PC-9 (cell line): ENCODE results near the gene CLIC5. TPM values are rescaled to one million over a fixed set of nuclear protein-coding genes. Genes with fewer than 3 reads are reported as not detected.

ENCODE experiments used
- BruUV-seq: library from RNA; stranded (reverse); fragments of 400-500 nt; replicated peaks from 2 replicates; lab custom pipeline; 2021; lab: Mats Ljungman, UMichigan
- CTCF ChIA-PET: fragments of 300-600 bp; sonication (Branson Sonifier 250); formaldehyde crosslinking; loops from one replicate; lab custom pipeline; 2022; ENCODE audit warnings: antibody characterized with exemption; lab: Charles Lee
- POLR2A ChIA-PET: fragments of 300-600 bp; sonication (Branson Sonifier 250); formaldehyde crosslinking; loops from one replicate; lab custom pipeline; 2022; ENCODE audit warnings: antibody characterized with exemption; ENCODE audit not compliant: unreplicated experiment; lab: Charles Lee
- DNase-seq, 2 experiments: peaks; one replicate each; pipeline versions ENCODE4 v3.0.0 to v3.0.0-alpha.2; 2015 to 2022; ENCODE audit warnings: mixed read lengths in 1 of 2
- H2AFZ ChIP-seq: fragments of 200-600 bp; sonication (generic); 2 replicates; pipeline ENCODE4 v1.8.1; 2017; ENCODE audit warnings: antibody characterized with exemption
- H3F3A ChIP-seq: fragments of 200-600 bp; sonication (generic); 2 replicates; pipeline ENCODE4 v1.8.1; 2017; ENCODE audit warnings: antibody characterized with exemption, mild to moderate bottlenecking, low read depth; ENCODE audit not compliant: insufficient read depth
- H3K27ac ChIP-seq: fragments of 200-600 bp; sonication (generic); 2 replicates; pipeline ENCODE4 v1.6.1; 2016; ENCODE audit warnings: mixed run types
- H3K27me3 ChIP-seq: fragments of 200-600 bp; sonication (generic); 2 replicates; pipeline ENCODE4 v1.6.1; 2016; ENCODE audit warnings: low read depth, mixed run types; ENCODE audit not compliant: insufficient read depth
- H3K36me3 ChIP-seq: fragments of 200-600 bp; sonication (generic); 2 replicates; pipeline ENCODE4 v1.6.1; 2016; ENCODE audit warnings: low read depth, mixed run types
- H3K4me1 ChIP-seq: fragments of 200-600 bp; sonication (generic); replicated peaks from 2 replicates; pipeline ENCODE4 v1.6.1; 2016; ENCODE audit warnings: mixed run types; ENCODE audit not compliant: insufficient read depth
- H3K4me2 ChIP-seq: fragments of 200-600 bp; sonication (generic); 2 replicates; pipeline ENCODE4 v1.6.1; 2017; ENCODE audit warnings: mixed run types
- H3K4me3 ChIP-seq: fragments of 200-600 bp; sonication (generic); 2 replicates; pipeline ENCODE4 v1.6.1; 2016; ENCODE audit warnings: mixed run types
- H3K79me2 ChIP-seq: fragments of 200-600 bp; sonication (generic); 2 replicates; pipeline ENCODE4 v1.6.1; 2017; ENCODE audit warnings: low read depth, mixed run types
- H3K9me2 ChIP-seq: fragments of 200-600 bp; sonication (generic); 2 replicates; pipeline ENCODE4 v1.8.1; 2017; ENCODE audit warnings: mild to moderate bottlenecking; ENCODE audit not compliant: insufficient read depth
- H3K9me3 ChIP-seq: fragments of 200-600 bp; sonication (generic); 2 replicates; pipeline ENCODE4 v1.8.1; 2016; ENCODE audit warnings: low read depth; ENCODE audit not compliant: insufficient read depth
- H4K20me1 ChIP-seq: fragments of 200-600 bp; sonication (generic); 2 replicates; pipeline ENCODE4 v1.8.1; 2017; ENCODE audit not compliant: insufficient read depth
- EZH2 ChIP-seq: fragments of 200-600 bp; sonication (generic); IDR thresholded peaks from 2 replicates; pipeline ENCODE4 v1.8.0; 2017; ENCODE audit warnings: antibody characterized with exemption, low read depth
- intact Hi-C: fragments of 100-400 bp; cut with micrococcal nuclease; formaldehyde crosslinking; loops from one replicate; pipeline ENCODE4 v1.10.0; 2022; ENCODE audit not compliant: unreplicated experiment
- total RNA-seq: library from RNA; stranded (reverse); gene quantifications from 2 replicates; pipeline ENCODE4 v1.2.3, GENCODE V29; 2021
- TF ChIP-seq, protein P1 (sequence below): fragments of 200-600 bp; sonication (generic); conservative IDR thresholded peaks from 2 replicates; pipeline ENCODE4 v1.6.1; 2017; ENCODE audit warnings: mixed run types, antibody characterized with exemption, mild to moderate bottlenecking, moderate library complexity

CLIC5 gene
- total RNA-seq, 1 experiment from 2014 or later, result 2.0 TPM

DNA sequence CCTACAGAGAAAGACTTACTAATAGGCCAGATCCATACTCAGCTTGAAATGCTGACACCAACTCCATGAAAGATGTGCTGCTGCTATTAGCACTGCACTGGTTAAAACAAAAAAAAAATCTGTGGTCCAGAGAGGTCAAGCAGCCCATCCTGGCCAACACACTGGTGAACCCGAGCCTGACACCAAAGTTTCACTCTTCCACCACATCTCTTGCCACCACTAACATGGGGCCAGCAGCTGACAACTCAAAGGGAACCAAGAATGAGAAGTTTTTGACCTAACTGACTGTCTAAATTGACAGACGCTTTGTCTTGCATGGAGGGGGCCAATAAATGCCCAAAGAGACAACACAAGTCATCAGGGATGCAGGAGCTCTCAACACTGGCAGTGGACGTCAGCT is 5.4 kb downstream of the CLIC5 start:
- no peaks in the 10 kb centered on the region for H4K20me1 ChIP-seq
- no peaks in the 10 kb centered on the region for H3K9me3 ChIP-seq
- intact Hi-C loops, result loop anchor here (5.0 kb wide), 2 partner anchors 63 to 78 kb away; no protein-coding TSS in a partner anchor
- no peaks in the 10 kb centered on the region for H3K4me1 ChIP-seq
- H3K9me2 ChIP-seq, result no peaks in the 10 kb centered on the region
- no peak overlapping the region for H3K4me3 ChIP-seq
- no peaks in the 10 kb centered on the region for H3F3A ChIP-seq
- H3K79me2 ChIP-seq, result no peaks in the 10 kb centered on the region
- ChIA-PET POLR2A (interaction anchor here (0.6 kb wide), 1 partner anchor 381 kb away, joined by 5 read pairs; no protein-coding TSS in a partner anchor), CTCF (no interaction called here)
- no peak overlapping the region for H2AFZ ChIP-seq
- H3K27ac ChIP-seq, result no peak overlapping the region
- H3K4me2 ChIP-seq, result no peak overlapping the region
- no peaks in the 10 kb centered on the region for H3K36me3 ChIP-seq
- no TSS peak for BruUV-seq
- DNase-seq, result no peak
- H3K27me3 ChIP-seq, result peaks cover 19% of the 10 kb centered on the region
- TF ChIP-seq, protein P1, sequence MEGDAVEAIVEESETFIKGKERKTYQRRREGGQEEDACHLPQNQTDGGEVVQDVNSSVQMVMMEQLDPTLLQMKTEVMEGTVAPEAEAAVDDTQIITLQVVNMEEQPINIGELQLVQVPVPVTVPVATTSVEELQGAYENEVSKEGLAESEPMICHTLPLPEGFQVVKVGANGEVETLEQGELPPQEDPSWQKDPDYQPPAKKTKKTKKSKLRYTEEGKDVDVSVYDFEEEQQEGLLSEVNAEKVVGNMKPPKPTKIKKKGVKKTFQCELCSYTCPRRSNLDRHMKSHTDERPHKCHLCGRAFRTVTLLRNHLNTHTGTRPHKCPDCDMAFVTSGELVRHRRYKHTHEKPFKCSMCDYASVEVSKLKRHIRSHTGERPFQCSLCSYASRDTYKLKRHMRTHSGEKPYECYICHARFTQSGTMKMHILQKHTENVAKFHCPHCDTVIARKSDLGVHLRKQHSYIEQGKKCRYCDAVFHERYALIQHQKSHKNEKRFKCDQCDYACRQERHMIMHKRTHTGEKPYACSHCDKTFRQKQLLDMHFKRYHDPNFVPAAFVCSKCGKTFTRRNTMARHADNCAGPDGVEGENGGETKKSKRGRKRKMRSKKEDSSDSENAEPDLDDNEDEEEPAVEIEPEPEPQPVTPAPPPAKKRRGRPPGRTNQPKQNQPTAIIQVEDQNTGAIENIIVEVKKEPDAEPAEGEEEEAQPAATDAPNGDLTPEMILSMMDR, result no peak
- no peak for TF ChIP-seq EZH2

DNA sequence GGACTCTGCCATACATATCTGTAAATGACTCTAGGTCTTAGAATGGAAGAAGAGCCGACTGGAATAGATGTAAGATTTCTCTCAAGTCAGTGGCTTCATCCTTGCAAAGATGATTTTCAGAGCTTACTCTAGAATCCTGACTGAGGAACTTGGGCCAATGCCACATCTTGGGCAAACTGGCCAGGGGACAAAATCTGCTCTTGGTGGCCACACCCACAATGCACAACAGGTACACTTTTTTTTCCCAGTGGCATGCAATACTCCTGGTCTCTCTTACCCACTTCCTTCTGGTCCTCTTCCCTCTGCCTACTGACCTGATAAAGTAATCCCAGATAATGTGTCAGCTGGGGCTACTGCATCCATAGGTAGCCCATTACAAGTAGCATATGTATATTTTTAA is 13.4 kb downstream of the CLIC5 start:
- H3K4me1 ChIP-seq, result no peaks in the 10 kb centered on the region
- no peaks in the 10 kb centered on the region for H4K20me1 ChIP-seq
- H3K79me2 ChIP-seq, result no peaks in the 10 kb centered on the region
- H3F3A ChIP-seq, result no peaks in the 10 kb centered on the region
- no peak overlapping the region for H3K4me3 ChIP-seq
- intact Hi-C loops, result no loop called here
- H3K27ac ChIP-seq, result no peak overlapping the region
- no TSS peak for BruUV-seq
- H3K36me3 ChIP-seq, result no peaks in the 10 kb centered on the region
- H3K4me2 ChIP-seq, result no peak overlapping the region
- no peaks in the 10 kb centered on the region for H3K9me2 ChIP-seq
- no peaks in the 10 kb centered on the region for H3K27me3 ChIP-seq
- ChIA-PET POLR2A (interaction anchor here (0.7 kb wide), 1 partner anchor 60 kb away, joined by 3 read pairs; no protein-coding TSS in a partner anchor), CTCF (interaction anchor here (0.7 kb wide), 1 partner anchor 101 kb away, joined by 3 read pairs; no protein-coding TSS in a partner anchor)
- DNase-seq, result peak in 1 of 2 experiments; percentile 4
- H2AFZ ChIP-seq, result no peak overlapping the region
- no peak for TF ChIP-seq EZH2
- TF ChIP-seq, protein P1, result no peak
- H3K9me3 ChIP-seq, result no peaks in the 10 kb centered on the region

DNA sequence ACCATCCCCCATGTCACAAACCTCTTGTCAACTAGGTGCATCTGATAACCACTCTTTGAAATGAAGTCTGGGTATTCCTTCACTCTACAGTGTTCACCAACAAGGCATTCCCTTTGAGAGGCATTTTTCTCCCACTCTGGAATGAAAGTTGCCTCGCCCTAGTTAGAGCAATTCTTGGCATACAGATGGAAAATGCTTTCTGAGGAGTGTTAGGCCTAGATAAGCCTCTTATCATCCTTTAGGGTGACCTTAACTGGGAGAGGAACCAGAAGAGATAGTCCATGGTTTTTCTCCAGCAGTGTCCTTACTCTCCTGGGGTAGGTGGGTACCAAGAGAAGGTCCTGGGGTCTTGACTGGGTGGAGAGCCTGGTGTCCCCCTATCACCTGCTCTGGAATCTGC is 14.8 kb downstream of the CLIC5 start:
- H3K9me3 ChIP-seq, result no peaks in the 10 kb centered on the region
- H4K20me1 ChIP-seq, result no peaks in the 10 kb centered on the region
- DNase-seq, result no peak
- BruUV-seq, result no TSS peak
- H3F3A ChIP-seq, result no peaks in the 10 kb centered on the region
- H3K27me3 ChIP-seq, result no peaks in the 10 kb centered on the region
- intact Hi-C loops, result no loop called here
- H3K36me3 ChIP-seq, result no peaks in the 10 kb centered on the region
- no peak overlapping the region for H3K27ac ChIP-seq
- no peak overlapping the region for H3K4me3 ChIP-seq
- H2AFZ ChIP-seq, result no peak overlapping the region
- no peaks in the 10 kb centered on the region for H3K9me2 ChIP-seq
- H3K4me2 ChIP-seq, result no peak overlapping the region
- no peaks in the 10 kb centered on the region for H3K4me1 ChIP-seq
- no peaks in the 10 kb centered on the region for H3K79me2 ChIP-seq
- TF ChIP-seq, protein P1, result no peak
- no peak for TF ChIP-seq EZH2
- ChIA-PET CTCF (no interaction called here), POLR2A (no interaction called here)
